GM12872 (cell line): ENCODE results near the gene ZNF296.

ENCODE experiments used
- CTCF ChIP-seq: IDR thresholded peaks from 3 replicates; pipeline ENCODE4 v1.5.1; 2011; ENCODE audit warnings: low read depth, mild to moderate bottlenecking, low read length, moderate library complexity; ENCODE audit not compliant: insufficient read depth

The ZNF296 gene

GRCh38 chr19:45110851-45111266 lies 34.6 kb upstream of the ZNF296 start:
- TF ChIP-seq CTCF, result no peak

GRCh38 chr19:45107621-45108150 lies 31.4 kb upstream of the ZNF296 start:
- TF ChIP-seq CTCF, result no peak

GRCh38 chr19:45104658-45105349 lies 28.5 kb upstream of the ZNF296 start:
- no peak for TF ChIP-seq CTCF

- peak; percentile 37; the same call in 1 of the 3 replicates for TF ChIP-seq CTCF
These were observed 27.4 kb upstream of the ZNF296 start for GRCh38 chr19:45103508-45104319.

- no peak for TF ChIP-seq CTCF
These were observed 26.9 kb upstream of the ZNF296 start for GRCh38 chr19:45103156-45103507.

- TF ChIP-seq CTCF, result no peak
These were observed 26.2 kb upstream of the ZNF296 start for GRCh38 chr19:45102481-45102880.

- no peak for TF ChIP-seq CTCF
These were observed 25.5 kb upstream of the ZNF296 start for GRCh38 chr19:45101806-45102205.
